HEK293T (cell line): Measurements from ENCODE around the gene ADGRG4.
"Not testable (repeated sequence)": the region's sequence is repeated elsewhere in the genome, so short reads cannot be mapped to it uniquely, and the experiment has no call there.

Experiments used
- CTCF ChIA-PET: fragments of 350-600 bp; formaldehyde crosslinking; extraction: SDS; loops from one replicate; lab custom pipeline; 2021; ENCODE audit warnings: antibody characterized with exemption, inconsistent platforms; lab: Yijun Ruan, JAX
- POLR2A ChIA-PET: fragments of 350-600 bp; formaldehyde crosslinking; extraction: SDS; loops from one replicate; lab custom pipeline; 2020; ENCODE audit warnings: antibody characterized with exemption, inconsistent platforms; lab: Yijun Ruan, JAX
- DNase-seq: peaks from one replicate; pipeline ENCODE4 v3.0.0; 2012; ENCODE audit warnings: mixed read lengths; ENCODE audit errors: extremely low spot score
- ARNT ChIP-seq: fragments of 450-650 bp; IDR thresholded peaks from 2 replicates; pipeline ENCODE4 v1.6.1; 2017; ENCODE audit warnings: mild to moderate bottlenecking
- BHLHE40 ChIP-seq: fragments of 450-650 bp; IDR thresholded peaks from 2 replicates; pipeline ENCODE4 v1.6.1; 2016; ENCODE audit warnings: mild to moderate bottlenecking, moderate library complexity, borderline replicate concordance
- CTBP1 ChIP-seq: fragments of 450-650 bp; IDR thresholded peaks from 2 replicates; pipeline ENCODE4 v1.6.1; 2016; ENCODE audit warnings: borderline replicate concordance
- ELF4 ChIP-seq: fragments of 450-650 bp; IDR thresholded peaks from 2 replicates; pipeline ENCODE4 v1.6.1; 2017; ENCODE audit warnings: antibody characterized with exemption
- FOXA1 ChIP-seq: fragments of 450-650 bp; IDR thresholded peaks from 2 replicates; pipeline ENCODE4 v1.6.1; 2016; ENCODE audit warnings: mild to moderate bottlenecking
- FOXK2 ChIP-seq: fragments of 450-650 bp; IDR thresholded peaks from 2 replicates; pipeline ENCODE4 v1.6.1; 2016; ENCODE audit warnings: mild to moderate bottlenecking
- FOXM1 ChIP-seq: fragments of 450-650 bp; IDR thresholded peaks from 2 replicates; pipeline ENCODE4 v1.6.1; 2017; ENCODE audit warnings: mild to moderate bottlenecking, borderline replicate concordance
- HDGF ChIP-seq: fragments of 450-650 bp; IDR thresholded peaks from 2 replicates; pipeline ENCODE4 v1.6.1; 2017; ENCODE audit warnings: antibody characterized with exemption, borderline replicate concordance
- L3MBTL2 ChIP-seq: fragments of 450-650 bp; conservative IDR thresholded peaks from 2 replicates; pipeline ENCODE4 v1.6.1; 2016; ENCODE audit warnings: mild to moderate bottlenecking
- LEF1 ChIP-seq: fragments of 450-650 bp; IDR thresholded peaks from 2 replicates; pipeline ENCODE4 v1.6.1; 2017; ENCODE audit warnings: mild to moderate bottlenecking, borderline replicate concordance
- NFRKB ChIP-seq: fragments of 450-650 bp; IDR thresholded peaks from 2 replicates; pipeline ENCODE4 v1.6.1; 2016; ENCODE audit warnings: mild to moderate bottlenecking, moderate library complexity
- SP1 ChIP-seq: fragments of 450-650 bp; IDR thresholded peaks from 2 replicates; pipeline ENCODE4 v1.6.1; 2017
- SUZ12 ChIP-seq: fragments of 450-650 bp; IDR thresholded peaks from 2 replicates; pipeline ENCODE4 v1.6.1; 2016; ENCODE audit warnings: mild to moderate bottlenecking
- TARDBP ChIP-seq: fragments of 450-650 bp; IDR thresholded peaks from 2 replicates; pipeline ENCODE4 v1.6.1; 2016
- ZNF384 ChIP-seq: fragments of 450-650 bp; IDR thresholded peaks from 2 replicates; pipeline ENCODE4 v1.6.1; 2016
- TF ChIP-seq, protein P1 (sequence below): fragments of 450-650 bp; IDR thresholded peaks from 2 replicates; pipeline ENCODE4 v1.6.1; 2016

ADGRG4 gene

DNA sequence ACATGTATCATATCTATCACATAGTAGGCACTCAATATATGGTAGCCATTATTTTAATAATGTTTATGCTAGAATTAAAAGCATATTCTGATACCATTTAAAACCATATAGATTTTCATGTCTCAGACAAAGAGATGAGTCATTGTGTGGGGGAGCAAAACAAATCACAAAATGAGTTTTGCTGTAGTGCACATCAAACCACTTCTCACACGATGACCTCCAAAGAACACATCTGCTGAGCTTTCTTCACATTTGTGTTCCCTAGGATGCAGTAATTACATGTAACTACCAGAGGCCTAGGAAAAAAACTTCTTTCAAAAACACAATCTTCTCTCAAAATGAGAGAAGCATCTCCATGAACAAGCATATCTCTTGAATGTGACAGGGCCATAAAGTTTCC, 130.9 kb downstream of the ADGRG4 start:
- no peak for DNase-seq
- ChIA-PET POLR2A (no interaction called here), CTCF (no interaction called here)
- TF ChIP-seq TARDBP (no peak), LEF1 (no peak), ARNT (no peak), L3MBTL2 (no peak), SUZ12 (no peak), CTBP1 (no peak), FOXK2 (no peak), ZNF384 (no peak), SP1 (no peak), ELF4 (no peak), NFRKB (no peak), HDGF (no peak), FOXM1 (no peak), FOXA1 (no peak), BHLHE40 (no peak)
- TF ChIP-seq, protein P1, sequence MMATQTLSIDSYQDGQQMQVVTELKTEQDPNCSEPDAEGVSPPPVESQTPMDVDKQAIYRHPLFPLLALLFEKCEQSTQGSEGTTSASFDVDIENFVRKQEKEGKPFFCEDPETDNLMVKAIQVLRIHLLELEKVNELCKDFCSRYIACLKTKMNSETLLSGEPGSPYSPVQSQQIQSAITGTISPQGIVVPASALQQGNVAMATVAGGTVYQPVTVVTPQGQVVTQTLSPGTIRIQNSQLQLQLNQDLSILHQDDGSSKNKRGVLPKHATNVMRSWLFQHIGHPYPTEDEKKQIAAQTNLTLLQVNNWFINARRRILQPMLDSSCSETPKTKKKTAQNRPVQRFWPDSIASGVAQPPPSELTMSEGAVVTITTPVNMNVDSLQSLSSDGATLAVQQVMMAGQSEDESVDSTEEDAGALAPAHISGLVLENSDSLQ = no peak

DNA sequence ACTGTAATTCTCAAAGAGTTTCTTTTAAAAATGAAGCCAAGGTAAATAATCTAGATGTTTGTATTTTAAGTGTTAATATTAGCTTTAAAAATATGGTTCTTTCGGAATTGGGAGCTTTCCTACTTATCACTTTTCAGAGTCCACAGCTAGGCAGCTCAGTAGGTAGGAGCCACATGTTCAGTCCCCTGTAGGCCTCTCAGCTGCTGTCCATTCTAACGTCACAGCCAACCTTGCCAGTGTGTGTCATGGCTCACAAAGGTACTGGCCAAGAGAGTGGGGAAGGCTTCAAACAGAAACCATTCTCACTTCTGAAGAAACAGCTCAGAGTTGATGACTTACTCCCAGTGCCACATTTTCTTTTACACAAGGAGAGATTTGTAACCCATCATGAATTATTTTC, 137.0 kb downstream of the ADGRG4 start:
- CTCF ChIA-PET = interaction anchor here (0.6 kb wide), 2 partner anchors 184 to 342 kb away, joined by 3 to 4 read pairs; no protein-coding TSS in a partner anchor

GRCh38 chrX:136438192-136438591, 137.4 kb downstream of the ADGRG4 start:
- CTCF ChIA-PET = interaction anchor here (0.6 kb wide), 1 partner anchor 342 kb away, joined by 3 read pairs; no protein-coding TSS in a partner anchor
- POLR2A ChIA-PET = no interaction called here
- DNase-seq = no peak
- no peak for TF ChIP-seq ARNT
- TF ChIP-seq TARDBP = no peak
- no peak for TF ChIP-seq CTBP1
- no peak for TF ChIP-seq L3MBTL2
- TF ChIP-seq FOXK2 = no peak
- no peak for TF ChIP-seq ELF4
- no peak for TF ChIP-seq HDGF
- TF ChIP-seq, protein P1 = no peak
- TF ChIP-seq ZNF384 = no peak
- TF ChIP-seq SP1 = no peak
- no peak for TF ChIP-seq FOXM1
- TF ChIP-seq BHLHE40 = no peak

More for the DNA sequence above, 137.0 kb downstream of the ADGRG4 start:
- TF ChIP-seq ZNF384 = no peak
- TF ChIP-seq ARNT = no peak
- TF ChIP-seq, protein P1 = no peak
- no peak for TF ChIP-seq FOXA1
- TF ChIP-seq ELF4 = no peak
- POLR2A ChIA-PET = interaction anchor here (0.5 kb wide), 1 partner anchor 246 kb away, joined by 3 read pairs; no protein-coding TSS in a partner anchor
- no peak for DNase-seq

GRCh38 chrX:136445674-136446073, 144.9 kb downstream of the ADGRG4 start:
- CTCF ChIA-PET, POLR2A ChIA-PET, DNase-seq: not testable (repeated sequence)

GRCh38 chrX:136446208-136446607, 145.4 kb downstream of the ADGRG4 start:
- ChIA-PET POLR2A (no interaction called here), CTCF (no interaction called here)
- TF ChIP-seq, protein P1 = no peak
- no peak for TF ChIP-seq BHLHE40
- TF ChIP-seq CTBP1 = no peak
- no peak for TF ChIP-seq ARNT
- no peak for TF ChIP-seq ZNF384
- no peak for TF ChIP-seq SUZ12
- TF ChIP-seq NFRKB = no peak
- DNase-seq = no peak

DNA sequence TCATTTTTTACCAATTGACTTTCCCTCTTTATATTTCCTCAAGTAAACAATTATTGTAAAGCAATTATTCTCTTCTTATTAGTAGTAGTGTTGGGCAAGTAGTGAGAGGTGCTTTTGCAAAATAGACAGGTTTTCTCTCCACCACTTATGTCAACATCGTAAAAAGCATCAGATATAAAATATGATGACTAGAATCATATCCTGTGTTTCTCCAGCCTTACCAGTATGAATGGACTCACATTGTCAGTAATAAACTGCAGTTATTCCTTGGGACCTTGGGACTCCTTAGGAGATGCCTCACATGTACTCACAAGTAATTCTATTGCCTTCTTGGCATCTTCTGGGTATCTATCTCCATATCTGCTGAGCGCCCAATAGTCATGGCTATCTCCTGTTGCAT, 146.5 kb downstream of the ADGRG4 start:
- TF ChIP-seq FOXA1 (no peak), CTBP1 (no peak), SP1 (no peak), ELF4 (no peak), ZNF384 (no peak), FOXK2 (no peak), L3MBTL2 (no peak), HDGF (no peak)
- DNase-seq = no peak
- ChIA-PET POLR2A (no interaction called here), CTCF (no interaction called here)

DNA sequence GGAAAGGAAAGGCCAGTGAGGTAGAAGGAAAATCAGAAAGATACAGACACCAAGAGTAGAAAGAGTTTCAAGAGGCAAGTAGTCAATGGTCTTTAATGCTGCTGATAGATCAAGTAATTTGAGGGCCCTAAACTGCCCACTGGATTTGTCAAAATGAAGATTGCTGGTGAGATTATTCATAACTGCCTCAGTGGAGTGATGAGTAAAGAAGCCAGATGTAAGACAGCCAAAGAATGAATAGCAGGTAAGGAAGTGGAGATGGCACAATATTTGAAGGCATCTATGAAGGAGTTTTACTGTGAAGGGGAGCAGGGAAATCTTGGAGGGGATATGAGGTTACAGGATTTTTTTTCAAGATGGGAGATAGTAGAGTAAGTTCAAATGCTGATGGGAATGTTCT, 147.2 kb downstream of the ADGRG4 start:
- TF ChIP-seq FOXM1 (no peak), L3MBTL2 (no peak), ELF4 (no peak)
- CTCF ChIA-PET = no interaction called here
- no peak for DNase-seq
- POLR2A ChIA-PET = no interaction called here
